ENCODE data around the gene CGNL1.

- TF ChIP-seq, protein P1, sequence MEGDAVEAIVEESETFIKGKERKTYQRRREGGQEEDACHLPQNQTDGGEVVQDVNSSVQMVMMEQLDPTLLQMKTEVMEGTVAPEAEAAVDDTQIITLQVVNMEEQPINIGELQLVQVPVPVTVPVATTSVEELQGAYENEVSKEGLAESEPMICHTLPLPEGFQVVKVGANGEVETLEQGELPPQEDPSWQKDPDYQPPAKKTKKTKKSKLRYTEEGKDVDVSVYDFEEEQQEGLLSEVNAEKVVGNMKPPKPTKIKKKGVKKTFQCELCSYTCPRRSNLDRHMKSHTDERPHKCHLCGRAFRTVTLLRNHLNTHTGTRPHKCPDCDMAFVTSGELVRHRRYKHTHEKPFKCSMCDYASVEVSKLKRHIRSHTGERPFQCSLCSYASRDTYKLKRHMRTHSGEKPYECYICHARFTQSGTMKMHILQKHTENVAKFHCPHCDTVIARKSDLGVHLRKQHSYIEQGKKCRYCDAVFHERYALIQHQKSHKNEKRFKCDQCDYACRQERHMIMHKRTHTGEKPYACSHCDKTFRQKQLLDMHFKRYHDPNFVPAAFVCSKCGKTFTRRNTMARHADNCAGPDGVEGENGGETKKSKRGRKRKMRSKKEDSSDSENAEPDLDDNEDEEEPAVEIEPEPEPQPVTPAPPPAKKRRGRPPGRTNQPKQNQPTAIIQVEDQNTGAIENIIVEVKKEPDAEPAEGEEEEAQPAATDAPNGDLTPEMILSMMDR (IDR thresholded peaks at IDR 0.05), result no peak
- no peak for TF ChIP-seq POLR2A (IDR thresholded peaks at IDR 0.05)
Observed at GRCh38 chr15:57458356-57458781, 82.1 kb downstream of the CGNL1 start.
